ENCODE results near the gene AK8.
A peak's percentile ranks its signal among the peaks of the same experiment; 100 is the strongest.

AK8 gene, protein sequence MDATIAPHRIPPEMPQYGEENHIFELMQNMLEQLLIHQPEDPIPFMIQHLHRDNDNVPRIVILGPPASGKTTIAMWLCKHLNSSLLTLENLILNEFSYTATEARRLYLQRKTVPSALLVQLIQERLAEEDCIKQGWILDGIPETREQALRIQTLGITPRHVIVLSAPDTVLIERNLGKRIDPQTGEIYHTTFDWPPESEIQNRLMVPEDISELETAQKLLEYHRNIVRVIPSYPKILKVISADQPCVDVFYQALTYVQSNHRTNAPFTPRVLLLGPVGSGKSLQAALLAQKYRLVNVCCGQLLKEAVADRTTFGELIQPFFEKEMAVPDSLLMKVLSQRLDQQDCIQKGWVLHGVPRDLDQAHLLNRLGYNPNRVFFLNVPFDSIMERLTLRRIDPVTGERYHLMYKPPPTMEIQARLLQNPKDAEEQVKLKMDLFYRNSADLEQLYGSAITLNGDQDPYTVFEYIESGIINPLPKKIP

DNA sequence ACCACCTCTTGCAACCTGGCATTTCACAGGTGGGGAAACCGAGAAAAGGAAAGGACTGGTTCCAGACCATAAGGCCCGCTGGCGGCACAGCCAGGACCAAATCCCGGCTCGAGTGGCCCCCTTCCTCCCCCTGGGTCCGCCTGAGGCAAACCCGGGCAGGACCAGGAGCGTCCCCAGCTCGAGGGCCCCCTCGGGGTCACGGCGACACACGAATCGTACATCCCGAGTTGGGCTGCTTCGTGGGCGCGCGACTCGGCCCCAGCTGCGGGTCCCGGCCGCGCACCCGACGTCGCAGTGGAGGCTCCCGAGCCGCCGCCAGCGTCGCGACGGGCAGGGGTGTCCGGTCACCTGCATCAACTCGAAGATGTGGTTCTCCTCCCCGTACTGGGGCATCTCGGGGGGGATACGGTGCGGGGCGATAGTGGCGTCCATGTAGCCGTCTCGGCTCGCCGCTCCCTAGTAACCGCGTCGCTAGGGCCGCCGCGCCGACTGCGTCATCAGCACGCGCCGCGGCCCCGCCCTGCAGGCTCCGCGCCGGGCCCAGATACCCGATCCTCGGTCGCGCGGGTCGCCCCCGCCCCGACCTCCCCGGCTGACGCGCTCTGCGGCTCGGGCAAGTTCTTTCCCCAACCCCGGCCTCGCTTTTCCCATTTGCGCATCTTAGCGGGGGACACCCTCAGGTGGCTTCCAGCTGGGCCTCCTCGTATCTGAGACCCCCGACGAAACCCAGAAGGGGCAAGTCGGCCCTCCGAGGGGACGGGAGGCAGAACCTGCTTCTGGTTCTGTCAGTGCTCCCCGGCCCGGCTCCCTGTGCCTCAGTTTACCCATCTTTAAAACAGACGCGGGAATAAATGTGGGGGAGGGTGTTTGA, at the start of gene AK8:
TSS of gene AK8 (minus strand) at position 461 of the 871 bp plus-strand sequence. CDS start at position 432, 29 bp downstream.
- peak; percentile 19 for DNase-seq

DNA sequence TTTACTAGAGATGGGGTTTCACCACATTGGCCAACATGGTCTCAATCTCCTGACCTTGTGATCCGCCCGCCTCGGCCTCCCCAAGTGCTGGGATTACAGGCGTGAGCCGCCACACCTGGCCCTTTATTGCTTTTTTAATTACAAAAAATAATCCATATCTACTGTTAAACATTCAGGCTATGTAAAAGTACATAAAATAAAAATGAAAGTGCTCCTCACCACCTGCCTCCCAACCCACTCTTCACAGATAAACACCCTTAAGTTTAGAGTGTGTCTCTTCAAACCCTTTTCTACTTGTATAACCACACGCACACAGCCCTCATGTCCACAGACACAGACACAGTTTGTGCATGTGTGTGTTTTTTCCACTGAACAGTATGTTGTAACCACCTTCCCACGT, 49.6 kb upstream of the AK8 start:
- DNase-seq = no peak

DNA sequence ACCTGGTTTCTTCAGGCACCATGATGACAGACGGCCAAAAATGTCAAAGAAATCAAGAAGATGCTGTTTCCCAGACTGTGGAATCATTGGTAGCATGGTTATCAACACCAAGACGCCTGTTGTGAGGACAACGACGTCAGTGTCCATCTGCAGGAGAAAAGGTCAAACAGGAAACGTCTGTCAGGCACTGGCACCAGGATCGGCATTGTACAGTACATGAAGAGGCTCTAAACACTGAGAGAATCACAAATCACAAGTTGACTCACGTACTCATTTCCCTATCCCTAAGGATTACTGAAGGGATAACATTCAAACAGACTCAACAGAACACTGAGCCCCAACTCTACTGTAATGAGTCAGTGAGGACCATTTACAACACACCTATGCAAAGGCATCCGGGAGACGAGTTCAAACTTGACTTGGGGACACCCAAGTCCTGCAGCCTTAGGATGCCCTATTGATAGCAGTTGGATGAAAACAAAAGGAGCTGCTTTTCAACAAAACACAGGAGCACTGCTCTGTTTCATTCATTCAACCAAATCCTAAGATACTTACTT, 45.3 kb upstream of the AK8 start:
- DNase-seq = no peak

DNA sequence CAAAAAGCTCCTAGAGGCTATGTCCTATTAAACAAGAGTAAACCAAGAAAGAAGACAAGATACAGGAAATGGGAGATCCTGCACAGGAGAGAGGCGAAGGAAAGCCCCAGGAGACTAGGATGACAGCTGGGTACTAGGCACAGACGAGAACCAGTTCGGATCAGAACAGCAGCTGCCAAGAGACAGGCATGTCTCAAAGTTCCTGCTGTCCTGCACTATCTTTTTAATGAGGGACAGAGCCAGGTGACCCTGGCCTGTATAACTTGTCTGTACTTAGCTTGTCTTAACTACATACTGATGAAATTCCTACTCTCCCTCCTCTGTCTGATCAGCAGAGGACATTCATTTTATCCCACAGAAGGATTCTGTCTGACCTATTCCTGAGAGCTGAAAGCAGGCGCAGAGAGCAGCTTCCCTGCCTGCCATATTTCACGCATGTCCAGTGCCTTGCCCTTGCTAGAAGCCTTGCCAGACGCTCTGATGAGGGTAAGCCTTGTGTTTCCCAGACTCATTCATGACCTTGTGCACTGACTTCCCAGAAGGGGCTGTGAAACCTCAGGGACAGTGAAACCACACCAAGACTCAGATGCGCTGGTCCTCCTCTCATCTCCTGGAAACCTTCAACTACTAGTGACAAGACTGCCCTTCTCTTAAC, 41.7 kb upstream of the AK8 start:
- no peak for DNase-seq

DNA sequence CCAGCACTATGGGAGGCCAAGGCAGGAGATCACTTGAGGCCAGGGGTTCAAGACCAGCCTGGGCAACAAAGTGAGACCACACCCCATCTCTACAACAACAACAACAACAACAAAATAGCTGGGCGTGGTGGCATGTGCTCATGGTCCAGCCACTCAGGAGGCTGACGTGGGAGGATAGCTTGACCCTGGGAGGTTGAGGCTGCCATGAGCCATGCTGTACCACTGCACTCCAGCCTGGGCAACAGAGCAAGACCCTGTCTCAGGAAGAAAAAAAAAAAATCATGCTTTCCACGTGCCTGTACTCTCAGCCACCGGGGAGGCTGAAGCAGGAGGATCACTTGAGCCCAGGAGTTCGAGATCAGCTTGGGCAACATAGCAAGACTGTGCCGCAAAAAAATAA, 36.8 kb upstream of the AK8 start:
- DNase-seq = no peak

DNA sequence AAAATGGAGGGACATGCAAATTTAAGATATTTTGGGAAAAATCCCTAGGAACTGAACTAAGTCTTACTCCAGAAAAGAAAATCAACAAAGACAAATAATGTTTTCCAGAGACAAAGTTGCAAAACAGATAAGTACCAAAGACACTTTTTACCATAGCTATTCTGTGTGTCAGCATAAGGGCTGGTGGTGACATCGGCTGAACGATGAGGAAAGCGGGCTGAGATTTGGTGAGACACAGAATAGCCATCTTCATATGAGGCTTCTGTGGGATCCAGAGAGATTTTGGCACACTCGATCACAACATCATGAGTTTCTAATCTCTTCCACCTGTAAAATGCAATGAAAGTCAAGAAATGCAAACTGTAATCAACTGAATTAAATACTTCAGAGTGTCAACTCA, 34.0 kb upstream of the AK8 start:
- no peak for DNase-seq

DNA sequence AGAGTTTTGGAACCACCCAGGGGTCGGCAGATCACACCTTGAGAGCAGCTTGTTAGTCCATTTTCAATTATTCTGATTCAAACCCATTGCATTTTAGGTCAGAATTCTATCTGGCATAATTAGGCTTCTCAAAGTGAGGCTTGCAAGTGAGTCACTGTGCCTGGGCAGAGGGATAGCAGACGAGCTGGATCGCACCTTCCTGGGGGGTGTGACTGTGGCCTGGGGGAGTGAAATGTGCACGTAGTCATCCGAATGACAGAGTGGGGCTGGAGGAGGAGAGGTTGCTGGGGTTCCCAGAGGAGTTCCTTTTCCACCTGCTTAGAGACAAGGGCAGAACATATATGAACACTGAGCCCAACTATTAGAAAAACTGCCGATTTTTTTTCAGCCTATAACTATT, 32.3 kb upstream of the AK8 start:
- no peak for DNase-seq

DNA sequence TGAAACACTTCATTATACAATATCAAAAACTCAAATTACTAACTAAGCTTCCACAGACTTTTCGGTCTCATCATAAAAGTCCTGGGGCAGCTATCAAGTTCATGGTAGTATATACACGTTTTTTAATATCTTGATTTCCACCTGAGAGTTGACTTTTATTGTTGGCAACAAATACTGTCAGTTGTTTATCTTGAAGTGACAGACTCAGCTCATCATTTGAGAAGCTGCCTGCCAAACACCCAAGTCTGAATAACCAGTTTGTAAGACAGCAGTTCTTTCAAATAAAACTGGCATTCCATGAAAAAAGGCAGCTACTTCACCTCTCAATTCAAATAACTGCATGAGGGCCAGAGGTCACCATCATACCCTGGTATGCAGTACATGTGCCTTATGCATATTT, 31.2 kb upstream of the AK8 start:
- no peak for DNase-seq

DNA sequence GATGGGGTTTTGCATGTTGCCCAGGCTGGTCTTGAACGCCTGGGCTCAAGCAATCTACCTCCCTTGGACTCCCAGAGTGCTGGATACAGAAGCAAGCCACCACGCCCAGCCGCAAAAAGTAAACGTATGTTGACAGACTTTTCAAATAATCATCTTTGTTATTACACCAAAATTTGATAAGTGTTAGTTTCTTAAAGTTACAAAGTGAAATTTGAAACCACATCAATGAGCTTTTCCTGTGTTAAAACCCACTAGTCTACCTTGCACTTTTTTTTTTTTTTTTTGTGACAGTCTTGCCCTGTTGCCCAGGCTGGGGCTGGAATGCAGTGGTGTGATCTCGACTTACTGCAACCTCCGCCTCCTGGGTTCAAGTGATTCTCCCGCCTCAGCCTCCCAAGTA, 30.6 kb upstream of the AK8 start:
- no peak for DNase-seq

DNA sequence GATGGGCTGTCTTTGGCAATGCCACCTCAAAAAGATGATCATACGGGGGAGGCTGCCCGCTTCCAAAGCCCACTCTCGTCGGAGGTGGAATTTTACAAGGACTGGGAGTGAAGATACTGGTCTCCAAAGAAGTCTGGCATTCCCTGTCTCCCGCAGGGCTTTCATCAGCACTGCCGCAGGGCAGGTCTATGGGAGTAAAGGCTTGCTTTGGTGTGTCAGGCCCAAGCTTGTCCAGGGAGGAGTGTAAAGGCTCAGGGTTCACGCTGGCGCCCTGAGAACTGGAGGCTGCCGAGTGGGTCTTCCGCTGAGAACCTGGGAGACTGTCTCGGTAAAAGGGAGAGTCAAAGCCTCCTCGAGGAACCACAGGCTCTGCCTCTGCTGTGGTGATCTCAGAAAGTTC, 27.6 kb upstream of the AK8 start:
- no peak for DNase-seq

DNA sequence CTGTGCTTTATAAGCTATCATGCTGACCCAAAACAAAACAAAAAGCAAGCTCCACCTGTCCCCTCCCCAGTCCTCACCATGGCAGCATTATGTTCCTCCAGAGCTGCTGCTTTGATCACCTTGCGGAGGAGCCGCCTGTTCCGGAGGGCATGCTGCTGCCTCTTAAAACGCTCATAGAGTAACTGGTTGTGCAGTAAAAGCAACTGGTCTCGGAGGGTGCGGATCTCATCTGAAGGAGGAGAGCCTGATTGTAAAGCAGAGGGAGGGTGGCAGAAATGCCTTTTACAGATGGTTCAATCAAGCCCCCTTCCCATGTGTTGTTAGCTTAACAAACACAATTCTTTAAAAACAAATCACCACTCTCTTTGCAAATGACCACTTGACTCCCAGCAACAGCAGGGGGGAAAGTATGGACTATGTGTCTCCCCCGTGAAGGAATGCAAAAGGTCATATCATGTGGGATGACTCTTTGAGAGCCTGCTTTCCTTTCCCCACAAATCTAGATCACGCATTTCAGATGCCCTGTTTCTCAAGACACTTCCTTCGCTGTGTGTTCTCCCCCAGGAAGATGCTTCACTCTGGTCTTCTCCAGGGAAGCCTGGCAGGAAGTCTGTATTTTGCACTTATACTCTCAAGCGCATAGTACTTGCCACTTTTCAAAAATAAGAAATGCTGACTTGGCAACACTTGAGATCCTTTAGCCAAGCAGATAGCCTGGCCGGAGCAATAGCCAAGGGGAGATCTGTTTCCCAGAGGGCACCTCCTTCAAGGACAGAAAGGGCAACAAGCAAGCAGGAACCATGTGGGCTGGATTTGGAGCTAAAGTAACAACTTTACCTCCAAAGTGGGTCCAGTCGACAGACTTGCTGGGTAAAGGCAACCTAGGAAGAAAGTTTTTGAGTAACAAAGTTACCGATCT, 25.7 kb upstream of the AK8 start:
- DNase-seq = no peak

DNA sequence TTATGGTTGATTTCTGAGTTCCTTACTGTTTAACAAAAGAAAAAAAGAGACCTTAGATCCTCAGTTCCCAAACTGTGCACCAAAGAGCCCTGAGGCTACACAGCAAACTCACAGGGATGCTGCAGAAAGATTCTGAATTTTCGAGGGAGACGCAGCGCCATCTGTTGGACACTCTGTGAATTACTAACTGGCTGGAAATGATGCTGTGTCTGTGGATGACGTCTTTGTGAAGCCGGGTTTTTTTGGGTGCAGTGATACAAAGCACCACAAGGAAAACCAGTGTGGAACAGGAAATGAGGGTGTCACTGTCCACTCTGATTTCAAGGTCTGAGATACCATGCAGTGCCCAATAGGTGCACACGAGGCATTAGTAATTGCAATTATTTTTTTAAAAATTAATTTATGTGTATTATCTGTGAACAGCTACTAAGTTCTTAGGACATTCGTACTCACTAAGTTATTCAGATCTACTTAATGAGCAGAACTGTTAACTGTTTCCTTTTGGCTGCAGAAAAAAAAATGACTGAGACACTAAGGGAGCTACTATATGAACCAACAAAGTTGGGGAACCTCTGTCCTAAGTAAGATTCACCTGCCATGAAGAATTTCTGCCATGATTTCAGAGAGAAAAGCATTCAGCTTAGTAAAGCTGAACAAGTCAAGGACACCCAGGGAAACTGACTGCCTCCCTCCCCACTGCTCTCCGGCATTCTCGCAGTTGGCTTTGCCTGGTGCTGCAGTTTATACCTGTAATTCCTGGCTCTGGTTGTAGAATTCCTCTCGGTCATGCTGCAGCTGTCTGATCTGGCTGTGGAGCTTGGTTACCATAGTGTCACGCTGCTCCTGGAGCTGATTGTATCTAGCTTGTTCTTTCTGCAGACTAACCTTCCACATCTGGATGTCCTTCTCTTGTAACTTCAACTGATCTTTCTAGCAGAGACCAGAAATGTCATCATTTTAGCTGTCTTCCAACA, 24.1 kb upstream of the AK8 start:
- peak; percentile 10 for DNase-seq

DNA sequence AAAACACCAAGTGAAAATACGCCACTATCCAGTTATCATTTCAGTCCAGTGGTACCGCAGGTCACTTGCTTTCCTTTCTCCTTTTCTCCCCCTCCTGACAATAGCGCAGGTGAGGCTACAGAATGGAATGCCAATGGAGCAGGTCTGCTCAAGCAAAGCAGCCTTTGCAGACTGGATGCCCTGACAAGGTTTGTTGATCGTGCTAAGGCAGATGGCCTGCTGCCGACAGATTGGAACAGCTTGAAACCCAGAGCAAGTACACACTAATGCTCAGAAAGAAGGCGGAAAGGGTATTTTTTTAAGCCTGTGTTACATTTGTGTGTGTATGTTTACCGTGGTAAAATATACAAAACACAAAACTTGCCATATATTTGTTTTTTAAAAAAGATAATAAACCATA, 20.0 kb upstream of the AK8 start:
- DNase-seq = no peak

DNA sequence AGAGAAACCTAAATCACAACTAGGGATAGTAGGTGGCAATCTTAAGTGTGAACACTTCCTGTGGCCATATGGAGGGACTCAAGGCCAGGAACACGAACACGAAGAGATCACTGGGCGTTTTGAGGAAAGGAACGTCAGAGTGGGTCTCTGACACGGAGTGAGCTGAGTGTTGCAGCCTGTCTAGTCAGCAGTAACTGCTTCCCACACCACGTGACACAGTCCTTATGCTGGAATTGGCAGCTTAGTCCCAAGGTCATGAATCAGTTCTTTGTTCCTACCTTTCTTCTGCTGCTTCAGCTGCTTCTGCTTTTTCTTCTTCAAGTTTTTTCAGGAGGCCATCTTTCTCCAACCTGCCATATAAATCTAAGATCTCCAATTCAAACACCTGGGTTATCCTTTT, 18.8 kb upstream of the AK8 start:
- DNase-seq = no peak

DNA sequence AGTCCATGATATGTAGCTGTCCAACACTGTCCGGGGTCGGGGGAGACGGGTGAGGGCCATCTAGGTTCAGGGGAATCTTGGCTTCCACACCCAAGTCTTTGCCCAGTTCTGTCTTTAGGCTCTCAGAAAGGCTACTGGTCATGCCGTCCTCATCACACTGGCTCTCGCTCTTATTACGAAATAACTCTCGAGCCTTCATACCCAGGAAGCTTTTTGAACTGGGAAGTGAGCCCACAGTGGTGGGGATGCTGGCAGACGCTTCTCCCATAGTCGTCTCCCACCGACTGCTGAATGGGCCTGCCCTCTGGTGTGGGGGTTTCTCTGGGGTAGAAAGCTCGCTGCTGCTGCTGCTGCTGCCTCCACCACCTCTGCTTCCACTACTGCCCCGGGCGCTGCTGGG, 18.2 kb upstream of the AK8 start:
- DNase-seq = no peak

DNA sequence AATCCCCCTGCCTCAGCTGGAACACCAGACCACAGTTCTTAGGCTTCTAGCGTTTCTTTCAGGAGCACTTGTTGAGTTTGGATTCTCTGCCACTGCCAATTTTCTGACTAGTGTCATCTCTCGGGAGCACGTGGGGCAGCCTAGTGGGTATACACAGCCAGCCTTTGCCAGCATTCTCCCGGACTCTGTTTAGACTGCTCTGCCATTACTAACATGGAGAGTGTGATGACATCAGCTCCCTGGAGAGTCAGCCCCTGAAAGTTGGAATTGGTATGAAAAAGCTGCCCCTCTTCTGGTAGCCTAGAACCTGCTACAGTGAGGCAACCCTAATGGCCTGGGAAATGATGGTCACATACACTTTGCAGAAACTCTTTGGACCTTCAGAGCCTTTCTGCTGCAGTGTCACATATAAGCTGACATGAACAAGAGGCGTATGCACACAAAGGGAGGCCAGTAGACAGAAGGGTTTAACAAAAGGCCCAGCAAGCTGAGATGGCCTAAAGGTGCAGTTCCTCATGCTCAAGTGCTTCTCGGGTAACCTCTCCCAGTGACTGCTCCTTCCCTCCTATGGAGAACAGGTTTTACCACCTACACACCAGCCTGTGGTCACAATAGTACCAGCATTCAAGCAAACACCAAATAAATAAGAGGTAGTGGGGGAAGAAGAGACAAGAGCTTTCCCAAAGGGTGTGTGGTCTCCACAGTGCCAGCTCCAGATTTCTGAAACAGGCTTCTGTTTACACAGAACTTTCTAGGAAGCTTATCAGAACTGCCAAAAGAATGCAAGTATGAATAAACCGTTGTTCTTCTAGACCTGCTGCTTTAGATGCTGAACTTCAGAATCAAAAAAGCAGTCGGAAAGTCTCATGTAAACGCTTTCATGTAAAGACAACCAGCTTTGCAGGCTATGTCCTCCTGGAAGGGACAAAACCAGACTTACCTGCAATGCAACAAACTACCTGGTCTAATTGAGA, 17.1 kb upstream of the AK8 start:
- no peak for DNase-seq

DNA sequence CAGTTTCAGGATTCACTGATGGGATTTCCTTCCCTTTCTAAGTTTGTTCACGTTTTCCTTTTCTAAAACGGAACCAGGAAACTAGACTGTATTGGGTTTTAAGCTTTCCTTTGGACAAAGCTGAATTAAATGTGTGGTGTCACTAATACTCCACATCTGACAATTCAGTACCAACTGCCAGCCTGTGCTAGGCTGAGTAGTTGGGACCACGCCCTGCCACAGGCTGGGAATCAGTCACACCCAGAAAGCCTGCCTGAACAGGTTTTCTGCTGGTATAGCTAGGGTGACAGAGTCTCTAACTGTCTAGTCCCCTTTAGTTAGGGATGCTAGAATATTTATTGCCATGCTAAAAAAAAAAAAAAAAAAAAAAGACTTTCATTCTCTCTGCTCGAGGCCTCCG, 16.3 kb upstream of the AK8 start:
- no peak for DNase-seq

DNA sequence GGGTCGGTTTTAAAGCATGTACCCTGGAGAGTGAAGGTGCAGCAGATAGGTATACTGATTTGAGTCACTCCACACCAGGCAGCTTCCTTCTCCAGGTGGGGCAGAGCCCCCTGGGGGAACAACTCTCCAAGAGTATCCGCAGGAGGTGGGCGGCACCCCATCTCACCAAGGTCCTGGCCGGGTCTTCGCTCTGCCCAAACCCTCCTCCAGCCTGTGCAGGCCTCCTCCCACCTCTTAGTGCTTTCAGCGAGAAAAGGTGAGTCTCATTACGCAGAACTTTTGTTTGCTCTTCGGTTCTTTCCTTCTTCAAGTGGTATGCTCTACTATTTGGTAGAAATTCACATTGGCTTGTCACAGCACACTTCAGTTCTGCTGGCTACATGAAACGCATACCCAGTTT, 14.3 kb upstream of the AK8 start:
- DNase-seq = no peak

DNA sequence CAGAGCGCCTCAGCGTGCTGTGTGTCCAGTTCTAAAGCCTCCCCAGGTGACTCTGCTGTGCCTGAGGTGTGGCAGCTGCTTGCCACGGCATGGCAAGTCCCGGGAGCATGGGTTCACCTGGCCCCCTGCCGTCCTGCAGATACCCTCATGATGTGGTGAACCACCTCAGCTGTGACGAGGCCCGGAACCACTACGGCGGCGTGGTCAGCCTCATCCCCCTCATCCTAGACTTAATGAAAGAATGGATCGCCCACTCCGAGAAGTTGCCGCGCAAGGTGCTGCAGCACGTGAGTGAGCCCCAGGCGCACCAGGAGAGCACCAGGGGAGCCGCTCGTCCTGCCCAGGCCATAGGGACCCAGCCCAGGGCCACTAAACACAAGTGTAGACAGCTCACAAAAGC, 10.1 kb upstream of the AK8 start:
- no peak for DNase-seq

All from NK-92 treated with Interleukin-12 subunit alpha and Interleukin-12 subunit beta, amount 100 ng/mL, for 24 hours (cell line).